Activated naive CD8-positive, alpha-beta T cell treated with anti-CD3 and anti-CD28 coated beads, Interleukin-2, amount 10 ng/mL, durations not matched to agents 7 days and 5 days (primary cell): ENCODE results near the gene ACAP1. TPM values are rescaled to one million over a fixed set of nuclear protein-coding genes. Genes with fewer than 3 reads are reported as not detected.

Experiments
- ATAC-seq: fragments of 150-1000 bp; cut with Tn5 transposase; one replicate; pipeline ENCODE4 v1.10.0; 2021; ENCODE audit warnings: low read depth, moderate library complexity
- POLR2A ChIA-PET: fragments of 350-600 bp; sonication (Branson Sonifier 250); formaldehyde crosslinking; loops from one replicate; lab custom pipeline; 2021; ENCODE audit warnings: antibody characterized with exemption; lab: Charles Lee
- DNase-seq: peaks from one replicate; pipeline ENCODE4 v3.0.0; 2021
- H3K27ac Mint-ChIP-seq: one replicate; pipeline ENCODE4 v1.8.0; 2022; ENCODE audit warnings: mild to moderate bottlenecking, mixed read lengths
- H3K27me3 Mint-ChIP-seq: one replicate; pipeline ENCODE4 v1.8.0; 2022; ENCODE audit warnings: mild to moderate bottlenecking, moderate library complexity, mixed read lengths
- H3K36me3 Mint-ChIP-seq: one replicate; pipeline ENCODE4 v1.8.0; 2021; ENCODE audit warnings: mild to moderate bottlenecking, mixed read lengths
- H3K4me1 Mint-ChIP-seq: one replicate; pipeline ENCODE4 v1.8.0; 2021; ENCODE audit warnings: mixed read lengths
- H3K4me3 Mint-ChIP-seq: one replicate; pipeline ENCODE4 v1.8.0; 2022; ENCODE audit warnings: mild to moderate bottlenecking, moderate library complexity, mixed read lengths
- H3K9me3 Mint-ChIP-seq: one replicate; pipeline ENCODE4 v1.8.0; 2021; ENCODE audit warnings: mixed read lengths
- total RNA-seq, 2 experiments: library from RNA; stranded (reverse); gene quantifications; one replicate each; pipeline ENCODE4 v1.2.3, GENCODE V29; 2021

The ACAP1 gene
- total RNA-seq, 2 experiments from 2014 or later = 710 to 756 TPM

DNA sequence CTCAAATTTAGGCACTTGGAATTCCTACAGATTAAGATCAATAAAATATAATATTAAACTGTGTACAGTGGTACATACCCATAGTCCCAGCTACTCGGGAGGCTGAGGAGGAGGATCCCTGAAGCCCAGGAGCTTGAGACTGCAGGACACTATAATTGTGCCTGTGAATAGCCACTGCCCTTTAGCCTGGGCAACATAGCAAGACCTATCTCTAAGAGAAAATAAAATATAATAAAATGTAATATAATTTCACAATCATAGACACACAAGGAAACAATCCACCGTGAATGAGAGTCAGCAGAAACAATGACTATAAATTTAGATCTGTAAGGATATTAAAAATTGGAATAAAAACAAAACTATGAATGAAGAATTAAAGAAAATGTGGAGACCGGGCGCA lies 34.5 kb downstream of the ACAP1 start:
- DNase-seq = no peak
- H3K36me3 Mint-ChIP-seq = no peaks in the 10 kb centered on the region
- H3K4me1 Mint-ChIP-seq = peaks cover 2% of the 10 kb centered on the region
- ATAC-seq = no peak
- peaks cover 8% of the 10 kb centered on the region for H3K27me3 Mint-ChIP-seq
- no peaks in the 10 kb centered on the region for H3K9me3 Mint-ChIP-seq
- H3K27ac Mint-ChIP-seq = no peak overlapping the region
- no peak overlapping the region for H3K4me3 Mint-ChIP-seq
- POLR2A ChIA-PET = interaction anchor here (0.6 to 2.1 kb wide), 2 partner anchors 10 to 14 kb away, joined by 3 to 5 read pairs; no protein-coding TSS in a partner anchor

DNA sequence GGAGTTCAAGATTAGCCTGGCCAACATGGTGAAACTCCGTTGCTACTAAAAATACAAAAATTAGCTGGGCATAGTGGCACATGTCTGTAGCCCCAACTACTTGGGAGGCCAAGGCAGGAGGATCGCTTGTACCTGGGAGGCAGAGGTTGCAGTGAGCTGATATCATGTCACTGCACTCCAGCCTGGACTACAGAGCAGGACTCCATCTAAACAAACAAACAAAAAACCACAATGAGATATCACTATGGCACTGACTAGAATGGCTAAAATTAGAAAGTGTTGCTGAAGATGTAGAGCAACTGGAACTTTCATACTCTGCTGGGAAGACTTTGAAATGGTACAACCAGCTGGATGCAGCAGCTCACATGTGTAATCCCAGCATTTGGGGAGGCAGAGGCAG lies 38.0 kb downstream of the ACAP1 start:
- no peaks in the 10 kb centered on the region for H3K4me1 Mint-ChIP-seq
- H3K9me3 Mint-ChIP-seq = peaks cover 4% of the 10 kb centered on the region
- no peak overlapping the region for H3K27ac Mint-ChIP-seq
- H3K36me3 Mint-ChIP-seq = peaks cover 4% of the 10 kb centered on the region
- POLR2A ChIA-PET = interaction anchor here (2.2 kb wide), 1 partner anchor 10 kb away, joined by 7 read pairs; no protein-coding TSS in a partner anchor
- no peak for DNase-seq
- peaks cover 15% of the 10 kb centered on the region for H3K27me3 Mint-ChIP-seq
- ATAC-seq = no peak
- no peak overlapping the region for H3K4me3 Mint-ChIP-seq

DNA sequence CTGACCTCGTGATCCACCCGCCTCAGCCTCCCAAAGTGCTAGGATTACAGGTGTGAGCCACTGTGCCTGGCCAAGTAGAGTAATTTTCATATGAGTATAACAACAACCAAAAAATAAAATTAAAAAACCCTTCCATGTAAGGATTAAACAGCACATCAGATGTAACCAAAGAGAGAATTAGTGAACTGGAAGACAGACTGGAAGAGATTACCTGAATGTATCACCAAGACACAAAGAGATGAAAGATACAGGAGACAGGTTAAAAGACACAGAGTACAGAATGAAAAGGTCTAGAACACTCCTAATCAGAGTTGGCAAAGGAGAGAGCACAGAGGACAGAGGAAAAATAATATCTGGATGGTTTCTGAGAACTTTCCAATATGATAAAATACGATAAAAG lies 42.8 kb downstream of the ACAP1 start:
- ATAC-seq = no peak
- Mint-ChIP-seq H3K36me3 (peaks cover 5% of the 10 kb centered on the region), H3K27me3 (peaks cover 38% of the 10 kb centered on the region), H3K4me3 (no peak overlapping the region), H3K27ac (no peak overlapping the region), H3K4me1 (peaks cover 5% of the 10 kb centered on the region), H3K9me3 (peaks cover 5% of the 10 kb centered on the region)
- no peak for DNase-seq
- POLR2A ChIA-PET = no interaction called here

DNA sequence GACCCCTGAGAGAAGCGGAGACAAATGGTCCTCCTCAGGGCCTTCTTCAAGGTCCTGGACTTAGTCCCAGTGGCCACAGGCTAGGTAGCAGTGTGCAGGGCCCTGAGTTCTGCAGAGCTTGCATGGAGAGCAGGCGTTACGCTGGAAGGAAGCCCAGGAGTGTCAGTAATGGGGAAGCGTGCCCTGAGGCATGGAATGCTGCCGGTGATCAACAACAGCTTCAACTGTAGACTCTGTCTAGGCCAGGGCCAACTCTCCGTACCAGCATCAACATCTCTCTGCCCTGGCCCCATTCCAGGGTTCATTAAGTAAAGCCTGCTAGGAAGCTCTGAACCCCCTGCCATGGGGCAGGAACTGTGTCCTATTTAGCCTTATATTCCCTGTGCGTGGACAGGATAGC lies 44.0 kb downstream of the ACAP1 start:
- Mint-ChIP-seq H3K27me3 (peaks cover 37% of the 10 kb centered on the region), H3K9me3 (peaks cover 5% of the 10 kb centered on the region), H3K4me1 (peaks cover 11% of the 10 kb centered on the region), H3K27ac (no peak overlapping the region), H3K4me3 (no peak overlapping the region), H3K36me3 (peaks cover 5% of the 10 kb centered on the region)
- ATAC-seq (no peak), DNase-seq (no peak)
- POLR2A ChIA-PET = interaction anchor here (1.0 kb wide), 1 partner anchor 57 kb away, joined by 4 read pairs; no protein-coding TSS in a partner anchor

DNA sequence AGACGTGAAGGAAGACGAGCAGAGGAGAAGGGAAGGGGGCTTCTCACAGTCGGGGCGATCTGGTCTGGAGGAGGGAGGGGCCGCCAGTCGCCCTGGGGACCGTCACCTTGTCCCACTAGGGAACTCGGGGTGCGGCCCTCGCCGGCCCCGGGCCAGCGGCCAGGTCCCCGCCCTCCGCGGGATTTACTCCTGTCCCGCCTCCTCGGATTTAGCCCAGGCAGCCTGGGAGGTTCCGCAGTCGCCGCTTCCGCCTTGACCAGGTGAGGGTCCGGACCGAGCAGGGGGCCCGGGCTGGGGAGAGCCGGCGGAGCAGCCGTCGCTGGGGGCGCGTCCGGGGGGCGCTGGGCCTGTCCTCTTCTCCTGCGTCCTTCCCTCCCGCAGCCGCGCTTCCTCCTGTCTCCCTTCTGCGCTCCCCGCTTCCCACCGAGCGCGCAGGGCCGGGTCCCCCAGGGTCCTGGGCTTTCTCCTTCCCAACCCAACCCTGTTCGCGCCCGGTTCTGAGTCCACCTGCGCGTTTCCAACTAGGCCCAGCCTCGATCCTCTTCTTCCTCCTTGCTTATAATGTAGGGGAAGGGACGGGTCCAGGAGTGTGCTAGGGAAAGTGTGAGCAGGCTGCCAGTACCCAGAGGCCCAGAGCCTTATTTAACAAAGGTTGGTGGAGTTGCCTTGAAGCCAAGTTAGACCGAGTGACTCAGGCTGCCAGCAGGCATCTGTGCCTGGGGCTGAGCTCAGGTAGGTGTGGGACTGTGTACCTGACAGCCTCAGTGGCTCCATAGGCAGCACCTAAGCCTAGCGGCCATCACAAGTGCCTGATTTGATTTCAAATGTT lies 44.7 kb downstream of the ACAP1 start, which contains the start of gene TNK1:
Gene TNK1, plus strand, starts transcription at position 235 of the 829 bp plus-strand sequence. CDS start 1,838 bp downstream, outside the sequence.
- Mint-ChIP-seq H3K9me3 (peaks cover 5% of the 10 kb centered on the region), H3K36me3 (peaks cover 5% of the 10 kb centered on the region), H3K4me3 (no peak within 1 kb of the TSS), H3K27ac (no peak within 1 kb of the TSS), H3K4me1 (peaks cover 11% of the 10 kb centered on the region), H3K27me3 (peaks cover 37% of the 10 kb centered on the region)
- ATAC-seq (no peak), DNase-seq (no peak)
- POLR2A ChIA-PET = interaction anchor here (1.0 kb wide), 1 partner anchor 56 kb away, joined by 4 read pairs; no protein-coding TSS in a partner anchor

DNA sequence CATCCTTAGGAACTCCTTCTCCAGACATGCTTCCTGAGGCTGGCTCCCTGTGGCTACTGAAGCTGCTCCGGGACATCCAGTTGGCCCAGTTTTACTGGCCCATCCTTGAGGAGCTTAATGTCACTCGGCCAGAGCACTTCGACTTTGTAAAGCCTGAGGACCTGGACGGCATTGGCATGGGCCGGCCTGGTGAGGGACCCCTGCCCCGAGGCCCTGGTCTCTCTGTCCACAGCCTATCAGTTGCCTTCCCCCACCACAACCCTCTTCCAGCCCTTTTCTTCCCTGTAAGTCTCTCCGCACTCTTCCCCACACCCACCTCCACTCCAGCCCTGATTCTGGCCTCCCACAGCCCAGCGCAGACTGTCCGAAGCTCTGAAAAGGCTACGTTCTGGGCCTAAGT lies 46.6 kb downstream of the ACAP1 start:
- Mint-ChIP-seq H3K27ac (no peak overlapping the region), H3K27me3 (peaks cover 32% of the 10 kb centered on the region), H3K9me3 (peaks cover 5% of the 10 kb centered on the region), H3K4me3 (no peak overlapping the region), H3K36me3 (peaks cover 5% of the 10 kb centered on the region), H3K4me1 (peaks cover 11% of the 10 kb centered on the region)
- no peak for ATAC-seq
- no peak for DNase-seq
- POLR2A ChIA-PET = no interaction called here

DNA sequence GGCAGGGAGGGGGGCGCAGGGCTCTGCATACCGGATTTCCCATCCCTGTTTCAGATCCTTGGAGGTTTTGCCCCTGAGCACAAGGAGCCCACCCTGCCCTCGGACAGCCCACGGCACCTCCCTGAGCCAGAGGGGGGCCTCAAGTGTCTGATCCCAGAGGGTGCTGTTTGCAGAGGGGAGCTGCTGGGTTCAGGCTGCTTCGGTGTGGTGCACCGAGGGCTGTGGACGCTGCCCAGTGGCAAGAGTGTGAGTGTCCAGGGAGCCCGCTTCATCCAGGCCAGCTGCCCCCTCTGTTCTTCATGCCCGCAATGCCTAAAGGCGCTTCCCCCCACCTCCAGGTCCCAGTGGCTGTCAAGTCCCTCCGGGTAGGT lies 47.0 kb downstream of the ACAP1 start:
- Mint-ChIP-seq H3K4me3 (peak overlapping the region; percentile 41), H3K27me3 (peaks cover 32% of the 10 kb centered on the region), H3K36me3 (peaks cover 5% of the 10 kb centered on the region), H3K9me3 (peaks cover 5% of the 10 kb centered on the region), H3K4me1 (peaks cover 11% of the 10 kb centered on the region), H3K27ac (no peak overlapping the region)
- no peak for ATAC-seq
- no peak for DNase-seq
- POLR2A ChIA-PET = interaction anchor here (1.4 to 1.9 kb wide), 3 partner anchors 10 to 54 kb away, joined by 3 to 19 read pairs (median 4); partner anchors contain the start of gene PLSCR3

DNA sequence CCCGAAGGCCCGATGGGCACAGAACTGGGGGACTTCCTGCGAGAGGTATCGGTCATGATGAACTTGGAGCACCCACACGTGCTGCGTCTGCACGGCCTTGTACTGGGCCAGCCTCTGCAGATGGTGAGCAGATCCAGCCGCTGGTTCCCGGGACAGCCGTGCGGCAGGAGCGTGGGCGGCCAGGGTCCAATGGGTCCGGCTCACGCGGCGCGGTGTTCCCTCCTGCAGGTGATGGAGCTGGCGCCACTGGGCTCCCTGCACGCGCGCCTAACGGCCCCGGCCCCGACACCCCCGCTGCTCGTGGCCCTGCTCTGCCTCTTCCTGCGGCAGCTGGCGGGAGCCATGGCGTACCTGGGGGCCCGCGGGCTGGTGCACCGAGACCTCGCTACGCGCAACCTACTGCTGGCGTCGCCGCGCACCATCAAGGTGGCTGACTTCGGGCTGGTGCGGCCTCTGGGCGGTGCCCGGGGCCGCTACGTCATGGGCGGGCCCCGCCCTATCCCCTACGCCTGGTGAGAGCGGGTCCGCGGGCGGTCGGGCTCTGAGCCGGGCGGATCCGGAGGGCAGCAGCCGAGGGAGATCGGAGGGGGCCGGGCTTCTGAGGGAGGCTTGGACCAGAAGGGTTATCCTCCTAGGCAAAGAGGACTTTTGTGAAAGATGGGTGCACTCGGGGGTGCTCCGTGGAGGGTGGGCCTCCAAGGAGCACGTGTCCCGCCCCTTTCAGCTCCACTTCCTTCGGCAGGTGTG lies 47.6 kb downstream of the ACAP1 start:
- Mint-ChIP-seq H3K27ac (peak overlapping the region; percentile 63), H3K36me3 (peaks cover 5% of the 10 kb centered on the region), H3K4me1 (peaks cover 11% of the 10 kb centered on the region), H3K27me3 (peaks cover 31% of the 10 kb centered on the region), H3K4me3 (peak overlapping the region; percentile 76), H3K9me3 (peaks cover 5% of the 10 kb centered on the region)
- peak; percentile 97 for ATAC-seq
- POLR2A ChIA-PET = interaction anchor here (0.5 to 2.2 kb wide), 15 partner anchors 9 to 304 kb away, joined by 3 to 19 read pairs (median 3); partner anchors contain the start of genes GPS2, PLSCR3, TMEM102 and TMEM256
- peak; percentile 86 for DNase-seq

DNA sequence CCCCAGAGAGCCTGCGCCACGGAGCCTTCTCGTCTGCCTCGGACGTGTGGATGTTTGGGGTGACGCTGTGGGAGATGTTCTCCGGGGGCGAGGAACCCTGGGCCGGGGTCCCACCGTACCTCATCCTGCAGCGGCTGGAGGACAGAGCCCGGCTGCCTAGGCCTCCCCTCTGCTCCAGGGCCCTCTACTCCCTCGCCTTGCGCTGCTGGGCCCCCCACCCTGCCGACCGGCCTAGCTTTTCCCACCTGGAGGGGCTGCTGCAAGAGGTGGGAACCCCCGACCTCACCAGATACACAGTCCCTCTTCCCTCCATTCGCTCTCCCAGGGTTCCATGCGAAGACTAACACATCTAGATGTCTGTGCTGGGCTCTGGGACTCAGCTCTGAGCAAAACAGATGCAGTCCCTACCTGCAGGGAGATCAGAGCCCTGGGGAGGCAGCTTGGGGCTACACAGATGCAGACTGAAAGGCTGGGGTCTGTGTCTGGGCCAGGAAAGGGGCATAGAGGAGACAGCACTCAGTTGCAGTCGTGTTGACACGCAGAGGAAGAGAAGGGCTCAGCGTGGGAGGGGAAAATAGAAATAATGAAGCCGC lies 48.3 kb downstream of the ACAP1 start:
- Mint-ChIP-seq H3K4me1 (peaks cover 11% of the 10 kb centered on the region), H3K4me3 (peak overlapping the region; percentile 76), H3K27ac (peak overlapping the region; percentile 63), H3K27me3 (peaks cover 26% of the 10 kb centered on the region), H3K9me3 (no peaks in the 10 kb centered on the region), H3K36me3 (no peaks in the 10 kb centered on the region)
- DNase-seq (no peak), ATAC-seq (no peak)
- POLR2A ChIA-PET = interaction anchor here (0.5 to 2.2 kb wide), 15 partner anchors 9 to 303 kb away, joined by 3 to 19 read pairs (median 3); partner anchors contain the start of genes GPS2, PLSCR3, TMEM102 and TMEM256

DNA sequence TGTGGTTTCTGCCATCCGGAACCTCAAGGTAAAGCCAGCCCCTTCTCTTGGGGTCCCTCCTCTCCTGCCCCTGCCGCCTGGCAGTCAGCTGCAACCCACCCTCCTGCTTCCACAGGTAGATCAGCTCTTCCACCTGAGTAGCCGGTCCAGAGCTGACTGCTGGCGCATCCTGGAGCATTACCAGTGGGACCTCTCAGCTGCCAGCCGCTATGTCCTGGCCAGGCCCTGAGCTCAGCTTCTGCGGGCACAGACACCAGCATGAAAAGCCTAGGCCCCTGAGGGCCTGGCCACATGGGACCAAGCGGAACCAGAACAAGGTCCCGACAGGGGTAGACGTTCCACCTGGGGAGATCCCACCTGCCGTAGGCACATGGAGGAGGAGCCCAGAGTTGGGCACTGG lies 52.5 kb downstream of the ACAP1 start:
- ATAC-seq = no peak
- peaks cover 19% of the 10 kb centered on the region for H3K4me1 Mint-ChIP-seq
- no peak overlapping the region for H3K27ac Mint-ChIP-seq
- POLR2A ChIA-PET = interaction anchor here (0.8 kb wide), 2 partner anchors 15 to 37 kb away, joined by 3 read pairs; partner anchors contain the start of gene TMEM256
- H3K36me3 Mint-ChIP-seq = peaks cover 6% of the 10 kb centered on the region
- no peak for DNase-seq
- no peak overlapping the region for H3K4me3 Mint-ChIP-seq
- no peaks in the 10 kb centered on the region for H3K27me3 Mint-ChIP-seq
- no peaks in the 10 kb centered on the region for H3K9me3 Mint-ChIP-seq

DNA sequence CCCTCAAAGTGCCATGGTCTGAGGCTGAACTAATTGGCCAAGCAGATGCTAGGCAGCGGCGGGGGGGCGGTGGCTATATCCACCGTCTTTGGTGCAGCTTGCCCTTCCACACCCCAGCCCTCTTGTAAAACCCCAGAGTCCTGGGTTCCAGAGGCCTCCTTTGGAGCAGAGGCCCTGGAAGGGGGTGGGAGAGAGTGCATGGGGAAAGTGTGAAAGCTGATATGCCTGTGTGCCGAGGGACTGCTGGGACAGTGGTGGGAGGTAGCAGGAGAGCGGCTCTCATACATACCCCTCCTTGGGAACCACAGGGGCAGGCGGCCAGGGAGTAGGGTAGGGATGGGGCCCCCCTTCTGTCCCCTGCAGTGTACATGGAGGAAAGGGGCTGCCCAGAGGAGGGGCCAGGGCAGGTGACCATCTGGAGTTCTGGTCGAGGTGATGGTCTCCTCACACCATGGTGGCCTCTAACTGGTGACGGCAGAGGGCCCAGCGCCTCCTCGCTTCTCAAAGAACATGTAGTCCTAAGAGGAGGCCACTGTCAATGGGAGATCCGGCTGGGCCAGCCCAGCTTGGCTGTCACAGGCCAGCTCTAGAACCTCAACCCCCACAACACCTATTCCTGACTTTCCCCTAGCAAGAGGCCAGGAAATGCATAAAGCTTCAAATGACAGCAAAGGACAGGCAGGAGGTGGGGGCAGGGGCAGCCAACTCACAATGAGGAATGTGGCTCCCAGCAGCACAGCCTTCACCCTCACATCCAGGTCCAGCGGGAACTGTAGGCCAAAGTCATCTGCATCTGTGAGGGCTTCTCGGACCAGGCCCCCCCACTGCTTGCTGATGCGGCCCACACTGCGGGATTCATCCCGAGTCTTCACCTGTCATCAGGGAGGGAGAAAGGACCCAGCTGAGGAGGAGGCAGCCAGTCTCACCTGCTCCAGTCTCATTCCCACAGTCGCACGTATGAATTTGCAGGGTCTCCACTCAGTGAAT lies 53.9 kb downstream of the ACAP1 start:
- H3K36me3 Mint-ChIP-seq = peaks cover 6% of the 10 kb centered on the region
- POLR2A ChIA-PET = interaction anchor here (1.2 kb wide), 1 partner anchor 14 kb away, joined by 4 read pairs; the partner anchor contains the start of gene TMEM256
- no peak overlapping the region for H3K27ac Mint-ChIP-seq
- H3K9me3 Mint-ChIP-seq = no peaks in the 10 kb centered on the region
- DNase-seq = no peak
- H3K4me1 Mint-ChIP-seq = peaks cover 19% of the 10 kb centered on the region
- no peak for ATAC-seq
- no peaks in the 10 kb centered on the region for H3K27me3 Mint-ChIP-seq
- H3K4me3 Mint-ChIP-seq = no peak overlapping the region

DNA sequence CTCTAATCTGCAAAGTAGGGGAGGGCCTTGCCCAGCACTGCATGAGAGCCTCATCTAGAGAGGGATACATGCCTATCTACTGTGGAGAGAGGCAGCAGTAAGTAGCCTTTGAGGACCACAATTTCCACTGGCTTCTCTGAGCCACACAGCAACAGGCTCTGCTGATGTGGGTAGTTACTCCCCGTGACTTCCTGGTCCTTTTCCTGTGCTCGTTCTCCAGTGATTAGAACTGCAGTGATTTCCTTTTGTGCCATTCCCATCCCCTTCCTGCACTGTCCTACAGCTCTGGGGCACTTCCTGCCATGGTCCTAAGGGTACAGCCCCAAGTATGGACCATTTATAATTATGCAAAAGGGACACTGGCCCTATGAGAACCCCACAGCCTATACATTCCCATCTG lies 55.0 kb downstream of the ACAP1 start:
- no peak for ATAC-seq
- H3K4me3 Mint-ChIP-seq = no peak overlapping the region
- H3K36me3 Mint-ChIP-seq = peaks cover 6% of the 10 kb centered on the region
- DNase-seq = no peak
- no peaks in the 10 kb centered on the region for H3K9me3 Mint-ChIP-seq
- H3K27ac Mint-ChIP-seq = no peak overlapping the region
- peaks cover 19% of the 10 kb centered on the region for H3K4me1 Mint-ChIP-seq
- no peaks in the 10 kb centered on the region for H3K27me3 Mint-ChIP-seq
- POLR2A ChIA-PET = interaction anchor here (0.5 to 1.2 kb wide), 2 partner anchors 9 to 13 kb away, joined by 4 read pairs; partner anchors contain the start of gene TMEM256
